NCI-H2107 treated with DMSO at 0.1 percent for 48 hours (cell line): Measurements from ENCODE around the gene TXNDC16.
A peak's percentile ranks its signal among the peaks of the same experiment; 100 is the strongest.
"Not testable (repeated sequence)": the region's sequence is repeated elsewhere in the genome, so short reads cannot be mapped to it uniquely, and the experiment has no call there.

Source experiments
- DNase-seq: peaks from one replicate; lab custom pipeline; 2025; ENCODE audit not compliant: unreplicated experiment; lab: John Stamatoyannopoulos, UW

Gene TXNDC16

DNA sequence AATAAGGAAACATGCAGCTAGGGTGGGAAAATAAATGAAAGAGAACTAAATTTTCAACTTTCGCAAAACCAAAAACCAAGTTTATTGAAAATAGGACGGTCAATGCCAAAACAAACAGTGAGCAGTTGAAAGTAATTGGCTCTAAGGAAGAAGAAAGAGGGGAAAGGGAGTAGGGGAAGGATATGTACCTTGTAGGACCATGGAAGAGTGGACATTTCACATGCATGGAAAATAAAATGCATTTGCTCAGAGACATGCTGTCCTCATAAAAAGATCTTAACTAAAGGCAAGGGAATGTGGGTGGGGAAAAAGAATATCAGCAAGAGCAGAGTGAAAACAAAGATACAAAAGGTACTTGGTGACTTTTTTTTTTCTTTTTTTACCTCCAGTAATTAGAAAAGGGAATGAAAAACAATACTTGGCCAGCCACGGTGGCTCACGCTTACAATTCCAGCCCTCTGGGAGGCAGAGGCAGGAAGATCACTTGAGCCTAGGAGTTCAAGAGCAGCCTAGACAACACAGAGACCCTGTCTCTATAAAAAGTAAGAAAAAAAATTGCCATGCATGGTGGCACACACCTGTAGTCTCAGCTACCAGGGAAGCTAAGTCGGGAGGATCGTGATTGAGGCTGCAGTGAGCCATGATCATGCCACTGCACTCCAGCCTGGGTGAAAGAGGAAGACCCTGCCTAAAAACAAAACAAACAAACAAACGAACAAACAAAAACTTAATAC is 6.6 kb downstream of the TXNDC16 start:
- no peak for DNase-seq

DNA sequence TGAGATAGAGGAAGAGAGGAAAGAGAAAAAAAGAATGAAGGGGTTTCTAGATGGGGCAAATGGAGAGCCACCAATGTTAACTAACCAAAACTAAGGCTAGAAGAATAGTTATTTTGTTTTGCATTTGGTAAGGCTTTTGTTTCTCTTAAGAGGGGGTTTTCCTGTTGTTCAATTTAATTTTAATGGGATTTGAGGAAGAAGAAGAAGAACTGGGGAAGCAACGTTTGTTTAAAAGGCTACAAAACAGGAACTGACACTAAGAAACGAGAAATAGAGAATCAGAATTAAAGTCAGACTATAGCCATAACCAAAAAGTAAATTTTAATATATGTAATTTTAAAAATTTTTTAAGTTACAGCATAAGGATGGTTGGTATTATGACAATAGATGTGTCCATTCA is 13.7 kb downstream of the TXNDC16 start:
- DNase-seq = no peak

DNA sequence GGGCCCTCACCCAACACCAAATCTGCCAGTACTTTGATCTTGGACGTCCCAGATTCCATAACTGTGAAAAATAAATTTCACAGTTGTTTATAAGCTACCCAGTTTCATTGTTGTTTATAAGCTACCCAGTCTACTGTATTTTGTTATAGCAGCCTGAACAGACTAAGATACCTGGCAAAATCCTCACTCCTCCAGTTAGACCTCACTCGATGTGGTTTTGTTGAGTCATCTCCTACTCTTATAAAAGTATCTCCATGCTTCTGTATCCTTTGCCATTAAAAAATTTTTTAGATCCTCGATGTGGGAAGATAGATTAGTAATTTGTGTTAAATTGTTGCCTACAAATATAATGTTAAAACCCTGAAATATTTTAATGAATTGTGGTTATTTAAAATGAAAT is 16.0 kb downstream of the TXNDC16 start:
- no peak for DNase-seq

DNA sequence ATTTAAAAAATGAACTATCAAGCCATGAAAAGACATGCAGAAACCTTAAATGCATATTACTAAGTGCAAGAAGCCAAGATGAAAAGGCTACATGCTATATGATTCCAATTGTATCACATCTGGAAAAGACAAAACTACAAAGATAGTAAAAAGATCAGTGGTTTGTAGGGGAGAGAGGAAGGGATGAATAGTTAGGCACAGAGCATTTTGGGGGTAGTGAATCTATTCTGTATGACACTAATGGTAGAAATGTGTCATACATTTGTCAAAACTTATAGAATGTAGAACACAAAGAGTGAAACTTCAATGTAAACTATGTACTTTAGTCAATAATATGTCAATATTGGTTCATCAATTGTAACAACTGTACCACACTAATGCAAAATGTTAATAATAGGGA is 20.8 kb downstream of the TXNDC16 start:
- no peak for DNase-seq

DNA sequence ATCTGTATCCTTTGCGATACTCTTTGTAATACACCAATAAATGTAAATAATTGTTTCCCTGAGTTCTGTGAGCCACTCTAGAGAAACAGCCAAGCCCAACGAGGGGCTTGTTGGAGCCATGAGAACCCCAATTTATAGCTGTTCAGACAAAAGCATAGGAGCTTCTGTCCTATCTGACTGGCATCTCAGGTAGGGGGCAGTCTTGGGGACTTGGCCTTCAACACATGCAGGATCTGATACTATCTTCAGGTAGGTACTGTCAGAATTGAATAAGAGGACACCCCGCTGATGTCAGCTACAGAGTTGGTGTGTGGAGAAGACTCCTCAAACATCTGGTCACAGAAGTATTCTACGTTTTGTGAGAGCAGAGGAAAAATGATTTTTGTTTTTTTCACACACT is 25.3 kb downstream of the TXNDC16 start:
- no peak for DNase-seq

DNA sequence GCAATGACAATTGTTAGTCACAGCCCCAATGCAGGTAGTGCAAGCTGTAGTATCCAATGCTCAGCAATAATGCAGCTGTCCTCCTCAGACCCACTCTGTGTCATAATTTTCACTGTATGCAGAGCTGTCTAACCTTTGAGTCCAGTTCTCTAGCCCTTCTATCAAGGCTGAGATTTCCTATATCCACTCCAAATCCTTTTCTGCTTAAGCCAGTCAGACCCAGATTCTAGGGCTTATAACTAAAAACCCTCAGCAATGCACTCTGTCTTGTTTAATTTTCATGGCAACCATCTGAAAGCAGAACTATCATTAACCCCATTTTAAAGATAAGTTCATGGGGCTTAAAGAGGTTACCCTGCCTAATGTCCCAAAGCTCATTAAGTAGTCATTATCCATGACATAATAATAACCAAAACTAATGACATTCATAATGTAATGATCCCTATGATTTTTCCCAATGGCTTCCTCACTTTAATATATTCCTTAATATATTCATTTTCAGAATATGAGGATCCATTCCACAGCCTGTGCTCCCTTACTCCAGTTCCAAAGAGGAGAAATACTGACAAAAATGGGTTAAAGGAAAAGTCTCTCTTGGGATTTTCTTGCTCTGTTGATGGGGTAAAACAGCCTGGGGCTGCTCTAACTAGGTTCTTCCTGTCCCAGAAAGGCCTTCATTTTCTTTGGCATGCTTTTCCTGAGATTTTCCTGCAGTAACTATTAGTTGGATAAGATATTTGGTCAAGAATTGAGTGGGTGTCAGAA is 29.5 kb downstream of the TXNDC16 start:
- DNase-seq = no peak

DNA sequence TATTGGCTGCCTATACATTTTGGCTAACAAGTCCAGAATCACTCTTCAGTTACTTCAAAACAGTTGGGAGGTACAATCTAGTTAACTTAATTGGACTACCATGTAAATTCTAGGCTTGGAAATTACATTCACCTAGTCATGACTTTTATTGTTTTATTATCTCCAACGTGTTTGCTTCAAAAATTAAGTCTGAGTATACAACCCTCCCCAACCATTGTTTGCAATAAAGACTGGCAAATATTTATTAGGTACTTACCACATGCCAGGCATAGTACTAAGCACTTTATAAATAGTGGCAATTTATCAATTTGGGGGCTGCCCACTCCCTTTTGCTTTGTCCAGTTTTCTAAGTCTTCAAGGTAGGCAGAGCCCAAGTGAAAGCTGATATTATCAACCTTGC is 30.3 kb downstream of the TXNDC16 start:
- no peak for DNase-seq

DNA sequence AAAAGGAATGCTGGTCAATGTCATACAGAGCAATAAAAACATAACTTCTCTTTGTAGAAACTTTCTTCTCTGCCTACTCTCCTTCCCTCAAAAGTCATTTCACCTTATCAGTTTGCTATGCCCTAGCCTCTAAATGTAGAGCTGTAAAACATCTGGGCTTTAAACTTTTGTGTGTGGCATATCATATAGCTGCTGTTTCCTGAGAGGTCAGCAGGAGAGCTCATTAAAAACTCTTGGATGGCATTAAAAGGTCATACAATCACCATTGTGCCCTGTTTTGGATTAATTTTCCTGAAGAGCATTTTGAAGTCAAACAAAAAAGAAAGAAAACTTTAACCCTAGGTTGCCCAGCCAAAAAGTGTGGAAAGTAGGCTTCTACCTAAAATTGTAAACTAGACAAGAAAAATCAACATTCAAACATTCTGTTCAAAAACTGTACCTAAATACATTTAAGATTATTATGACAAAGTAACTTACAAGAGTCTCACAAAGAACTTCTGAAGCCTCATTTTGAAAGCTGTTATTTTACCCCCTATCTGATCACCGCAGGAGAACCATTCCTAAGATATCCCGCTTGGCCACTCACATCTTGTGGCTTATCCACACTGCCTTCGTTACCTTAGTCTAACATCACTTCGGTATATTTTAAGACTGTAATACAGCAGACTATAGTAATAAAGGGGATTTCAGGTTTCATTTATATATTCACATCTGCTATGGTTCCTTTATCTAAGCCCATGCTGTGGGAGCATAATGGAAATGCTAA is 38.1 kb downstream of the TXNDC16 start:
- no peak for DNase-seq

DNA sequence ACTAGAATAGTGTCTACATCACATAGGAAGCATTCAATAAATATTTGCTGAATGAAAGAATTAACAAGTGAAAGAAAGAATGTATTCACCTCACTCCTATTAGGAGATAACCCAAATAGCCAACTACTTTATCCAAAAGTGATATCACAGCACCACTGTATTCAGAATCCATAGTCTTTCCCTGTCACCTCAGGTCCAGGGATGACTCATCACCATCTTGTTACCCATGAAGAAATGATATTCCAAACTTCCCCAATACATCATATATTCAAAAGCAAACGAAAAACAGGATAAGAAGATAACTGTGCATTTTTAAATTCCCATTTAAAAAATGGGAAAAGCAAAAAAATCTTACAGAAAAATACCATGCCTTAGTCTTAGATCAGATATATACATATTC is 39.1 kb downstream of the TXNDC16 start:
- no peak for DNase-seq

DNA sequence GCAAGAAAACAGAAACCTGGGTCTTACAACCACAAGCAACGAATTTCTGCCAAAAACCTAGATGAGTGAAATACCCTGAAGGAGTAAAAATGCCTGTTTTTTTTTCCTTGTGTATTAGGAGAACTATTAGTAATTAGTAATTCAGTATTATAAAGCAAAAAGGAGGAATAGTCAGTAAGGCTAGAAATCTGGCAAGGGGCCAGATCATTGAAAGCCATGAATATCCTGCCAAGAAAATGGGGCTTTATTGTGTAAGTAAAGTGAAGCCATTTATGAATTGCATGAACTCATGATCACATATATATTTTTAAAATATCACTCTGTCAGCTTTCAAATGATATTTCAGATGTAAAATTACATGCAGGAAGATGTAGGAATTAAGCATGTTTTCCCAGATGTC is 57.9 kb downstream of the TXNDC16 start:
- no peak for DNase-seq

DNA sequence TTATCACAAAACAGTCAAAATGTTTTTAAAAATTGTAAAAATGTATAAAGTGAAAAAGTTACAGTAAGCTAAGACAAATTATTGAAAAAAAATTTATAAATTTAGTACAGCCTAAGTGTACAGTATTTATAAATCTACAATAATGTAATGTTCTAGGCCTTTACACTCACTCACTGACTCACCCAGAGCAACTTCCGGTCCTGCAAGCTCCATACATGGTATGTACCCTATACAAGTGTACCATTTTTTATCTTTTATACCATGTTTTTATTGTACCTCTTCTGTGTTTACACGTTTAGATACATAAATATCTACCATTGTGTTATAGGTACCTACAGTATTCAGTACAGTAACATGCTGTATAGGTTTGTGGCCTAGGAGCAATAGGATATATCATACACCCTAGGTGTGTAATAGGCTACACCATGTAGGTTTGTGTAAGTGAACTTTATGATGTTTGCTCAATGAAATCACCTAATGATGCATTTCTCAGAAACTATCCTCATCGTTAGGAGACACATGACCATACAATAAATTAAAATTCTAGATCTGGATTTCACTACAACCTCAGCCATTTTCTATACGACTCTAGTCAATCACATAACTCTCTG is 66.8 kb downstream of the TXNDC16 start:
- no peak for DNase-seq

DNA sequence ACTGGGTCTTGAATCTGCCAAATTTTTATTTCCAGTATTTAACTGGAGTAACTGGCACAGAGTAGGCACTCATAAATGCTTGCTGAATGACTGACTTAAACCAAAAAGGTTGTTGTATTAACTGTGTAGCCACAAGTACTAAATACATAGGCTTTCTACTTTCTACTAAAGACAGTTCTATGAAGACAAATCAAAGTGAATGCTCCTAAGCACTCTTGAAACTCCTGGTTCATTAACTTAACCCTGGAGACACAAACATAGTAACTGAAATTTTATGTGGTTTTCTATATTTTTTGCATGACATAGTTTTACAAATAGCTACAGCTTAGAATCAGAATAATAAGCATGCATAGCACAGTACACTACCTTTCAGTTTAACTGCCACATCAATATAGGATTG is 70.4 kb downstream of the TXNDC16 start:
- DNase-seq = no peak

DNA sequence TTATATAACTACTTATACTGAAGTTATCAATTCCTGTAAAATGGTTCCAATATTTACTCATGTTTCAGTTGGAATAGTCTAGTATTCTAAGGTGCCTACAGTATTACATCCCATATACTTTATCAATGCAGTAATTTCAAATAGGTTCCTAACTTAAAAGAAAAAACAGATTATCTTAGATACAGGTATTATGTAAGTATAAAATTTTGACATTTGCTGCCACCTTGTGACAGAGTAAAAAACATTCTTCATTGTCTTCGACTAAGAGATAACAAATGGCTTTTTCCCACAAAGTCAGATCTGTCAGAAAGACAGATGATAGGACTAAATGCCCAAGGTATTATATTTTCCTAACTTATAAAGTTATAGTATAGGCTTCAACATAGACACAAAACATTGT is 78.7 kb downstream of the TXNDC16 start:
- peak; percentile 33 for DNase-seq

DNA sequence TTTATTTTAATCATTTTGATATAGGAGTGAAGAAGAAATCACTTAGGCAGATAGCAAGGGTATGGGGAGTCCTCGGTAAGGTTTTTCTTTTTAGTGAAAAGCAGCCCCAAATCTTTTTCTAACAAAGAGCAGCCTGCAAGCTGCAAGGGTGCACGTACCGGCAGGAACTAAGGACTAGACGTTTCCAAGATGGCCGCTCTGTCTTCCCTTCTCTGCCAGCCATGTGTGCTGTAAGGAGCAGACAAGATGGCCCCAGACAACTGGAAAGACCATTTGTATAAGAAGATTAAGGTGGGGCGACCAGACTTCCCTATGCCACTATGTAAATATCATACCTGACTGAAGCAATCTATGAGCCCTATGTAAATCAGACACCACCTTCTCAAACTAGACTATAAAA is 79.6 kb downstream of the TXNDC16 start:
- no peak for DNase-seq

DNA sequence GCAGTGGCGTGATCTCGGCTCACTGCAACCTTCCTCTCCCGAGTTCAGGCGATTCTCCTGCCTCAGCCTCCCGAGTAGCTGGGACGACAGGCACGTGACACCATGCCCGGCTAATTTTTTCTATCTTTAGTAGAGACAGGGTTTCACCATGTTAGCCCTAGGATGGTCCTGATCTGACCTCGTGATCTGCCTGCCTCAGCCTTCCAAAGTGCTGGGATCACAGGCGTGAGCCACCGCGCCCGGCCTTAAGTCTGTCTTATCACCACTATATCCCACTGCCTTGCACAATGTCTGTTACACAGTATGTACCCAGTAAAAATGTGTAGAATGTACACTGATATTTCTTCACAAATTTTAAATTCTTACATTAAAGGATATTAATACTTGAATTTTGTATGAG is 80.1 kb downstream of the TXNDC16 start:
- not testable (repeated sequence) for DNase-seq

DNA sequence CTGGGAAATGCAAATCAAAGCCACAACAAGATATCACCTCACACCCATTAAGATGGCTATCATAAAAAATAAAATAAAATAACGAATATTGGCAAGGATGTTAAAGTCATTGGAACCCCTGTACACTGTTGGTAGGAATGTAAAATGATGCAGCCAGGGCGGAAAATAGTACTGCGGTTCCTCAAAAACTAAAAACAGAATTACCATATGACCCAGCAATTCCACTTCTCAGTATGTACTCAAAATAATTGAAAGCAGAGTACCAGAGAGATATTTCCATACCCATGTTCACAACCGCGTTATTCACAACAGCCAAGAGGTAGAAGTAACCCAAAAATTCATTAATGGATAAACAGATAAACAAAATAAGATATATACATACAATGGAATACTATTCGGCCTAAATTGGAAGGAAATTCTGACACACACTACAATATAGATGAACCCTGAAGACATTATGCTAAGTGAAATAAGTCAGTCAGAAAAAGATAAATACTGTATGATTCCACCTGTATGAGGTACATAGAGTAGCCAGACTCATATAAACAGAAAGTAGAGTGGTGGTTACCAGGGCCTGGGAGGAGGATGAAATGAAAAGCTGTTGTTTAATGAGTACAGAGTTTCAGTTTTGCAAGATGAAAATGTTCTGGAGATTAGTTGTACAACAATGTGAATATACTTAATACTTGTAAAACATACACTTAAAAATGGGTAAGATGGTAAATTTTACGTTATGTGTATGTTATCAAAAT is 84.6 kb downstream of the TXNDC16 start:
- no peak for DNase-seq

DNA sequence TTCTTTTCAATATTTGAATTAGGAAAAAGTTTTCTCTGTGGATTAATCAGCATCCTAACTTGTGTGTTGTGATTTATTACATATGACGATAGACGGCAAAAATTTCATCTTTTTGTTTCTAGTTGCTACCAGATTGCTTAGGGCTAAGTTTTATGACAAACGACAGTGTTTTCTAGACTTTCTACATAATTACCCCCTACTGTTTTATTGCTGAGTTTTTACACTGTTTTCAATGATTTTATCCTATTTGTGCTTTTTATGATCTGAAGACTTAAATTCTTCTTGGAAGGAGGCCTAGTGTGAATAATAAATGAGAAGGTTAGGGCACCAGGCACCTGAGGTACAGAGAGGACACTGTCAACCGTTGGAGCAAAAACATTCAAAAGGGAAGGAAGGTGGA is 88.1 kb downstream of the TXNDC16 start:
- DNase-seq = no peak

DNA sequence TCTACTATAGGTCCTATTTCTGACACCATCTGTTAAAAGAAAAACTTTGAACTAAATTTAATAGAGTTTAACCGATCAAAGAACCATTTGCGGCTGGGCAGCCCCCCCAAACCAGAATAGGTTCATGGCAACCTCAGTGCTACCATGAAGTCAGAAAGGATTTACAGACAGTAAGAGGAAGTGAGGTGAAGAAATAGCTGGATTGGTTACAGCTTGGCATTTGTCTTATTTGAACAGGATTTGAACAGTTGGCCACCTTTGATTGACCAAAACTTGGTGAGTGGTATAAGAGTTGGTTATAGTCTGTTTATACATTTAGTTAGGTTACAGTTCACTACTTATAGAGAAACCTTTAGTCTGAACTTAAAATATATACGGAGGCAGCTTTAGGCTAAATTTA is 88.9 kb downstream of the TXNDC16 start:
- DNase-seq = no peak

DNA sequence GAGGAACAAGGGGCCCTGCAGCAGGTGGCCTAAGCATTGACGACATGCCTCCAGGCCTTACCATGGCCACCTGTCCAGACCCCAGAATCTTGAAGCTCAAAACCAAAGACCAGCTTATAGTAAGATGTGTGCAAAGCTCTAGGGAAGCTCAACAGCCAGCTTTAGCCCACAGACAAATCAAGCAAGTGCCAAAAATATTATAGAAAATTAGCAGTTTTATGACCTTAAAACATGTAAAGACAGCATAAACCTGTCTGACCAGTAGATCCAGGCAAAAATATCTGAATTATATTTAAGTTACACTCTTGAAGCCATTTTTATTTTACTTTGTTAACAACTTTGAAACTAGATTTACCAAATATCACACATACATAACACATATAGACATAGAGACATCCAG is 90.6 kb downstream of the TXNDC16 start:
- DNase-seq = no peak

DNA sequence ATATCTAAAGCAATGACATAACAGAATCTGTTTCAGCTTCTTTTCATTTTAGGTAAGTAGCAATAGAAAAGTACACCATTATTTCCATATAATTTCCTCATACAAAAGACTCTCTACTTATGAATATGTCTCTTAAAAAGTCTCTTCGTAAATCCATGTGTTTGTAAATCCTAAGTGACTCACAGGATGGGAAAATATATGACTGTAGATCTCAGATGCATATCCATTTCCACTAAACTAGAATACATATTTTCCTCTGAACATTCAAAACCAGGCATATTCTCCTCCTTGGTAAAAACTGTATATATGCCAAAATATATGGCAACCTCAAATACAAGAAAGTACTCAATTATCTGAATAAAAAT is 93.6 kb downstream of the TXNDC16 start:
- DNase-seq = no peak

DNA sequence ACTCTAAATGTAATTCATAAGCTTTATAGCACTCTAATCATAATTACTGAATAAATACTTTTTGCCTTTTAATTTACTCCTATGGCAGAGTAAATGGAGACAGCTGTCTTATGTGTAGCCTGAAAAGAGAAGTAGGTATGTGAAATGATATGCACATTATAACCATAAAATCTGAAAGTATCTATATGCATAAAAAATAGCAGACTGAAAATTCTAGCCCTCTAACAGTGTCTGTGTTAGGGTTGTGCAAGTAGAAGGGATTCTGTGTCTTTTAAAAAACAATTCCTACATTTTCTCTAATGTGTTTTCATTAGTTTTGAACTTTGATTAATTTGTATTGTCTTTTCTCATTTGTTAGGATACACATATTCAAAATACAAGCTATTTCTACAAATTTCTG is 94.9 kb downstream of the TXNDC16 start:
- no peak for DNase-seq
